GM19324 (cell line): ENCODE results near the gene RASGRF2.

Source experiments
- ATAC-seq: cut with Tn5 transposase; IDR thresholded peaks from one replicate; pipeline ENCODE4 v1.9.1; 2021; ENCODE audit warnings: mild to moderate bottlenecking, moderate library complexity; ENCODE audit not compliant: unreplicated experiment, low FRiP score

The RASGRF2 gene

DNA sequence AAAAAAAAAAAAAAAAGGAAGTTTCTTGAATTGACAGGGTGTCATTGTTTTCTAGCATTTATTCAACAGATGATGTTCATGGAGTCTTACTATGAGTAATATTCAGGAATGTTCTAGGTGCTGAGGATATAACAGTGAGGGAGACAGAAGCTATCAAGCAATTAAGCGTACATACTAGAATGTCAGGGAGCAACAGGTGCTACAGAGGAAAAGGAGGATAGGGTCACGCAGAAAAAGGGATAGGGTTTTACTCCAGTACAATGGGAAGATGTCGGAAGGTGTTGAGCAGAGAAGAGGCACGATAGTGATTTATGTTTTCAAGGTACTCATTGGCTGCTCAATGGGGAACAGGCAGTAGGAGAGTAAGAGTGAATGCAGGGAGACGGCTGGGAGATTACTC, 6.6 kb upstream of the RASGRF2 start:
- no peak for ATAC-seq

DNA sequence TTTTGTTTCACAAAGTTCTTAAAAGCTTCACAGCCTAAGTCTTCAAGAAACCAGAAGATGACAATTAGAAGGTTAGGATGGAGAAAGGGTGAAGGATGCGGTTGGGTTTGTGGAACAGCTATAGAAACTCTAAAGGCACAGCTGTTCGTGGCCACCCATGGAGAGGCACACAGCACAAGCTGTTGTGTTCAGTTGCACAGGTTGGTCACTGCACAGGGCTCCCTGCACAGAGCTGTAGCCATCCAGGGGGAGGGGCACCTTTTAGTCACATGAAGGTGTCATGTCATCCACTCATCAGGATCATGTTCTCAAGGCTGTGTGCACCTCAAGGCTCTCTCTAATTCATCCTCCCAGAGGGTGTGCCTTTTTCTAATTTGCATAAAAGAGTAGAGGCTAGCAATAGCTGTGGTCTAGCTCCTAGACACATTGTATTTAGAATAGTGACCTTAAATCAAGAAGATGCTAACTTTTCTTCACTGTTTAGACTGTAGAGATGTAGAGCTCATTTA, 5.0 kb upstream of the RASGRF2 start:
- no peak for ATAC-seq

DNA sequence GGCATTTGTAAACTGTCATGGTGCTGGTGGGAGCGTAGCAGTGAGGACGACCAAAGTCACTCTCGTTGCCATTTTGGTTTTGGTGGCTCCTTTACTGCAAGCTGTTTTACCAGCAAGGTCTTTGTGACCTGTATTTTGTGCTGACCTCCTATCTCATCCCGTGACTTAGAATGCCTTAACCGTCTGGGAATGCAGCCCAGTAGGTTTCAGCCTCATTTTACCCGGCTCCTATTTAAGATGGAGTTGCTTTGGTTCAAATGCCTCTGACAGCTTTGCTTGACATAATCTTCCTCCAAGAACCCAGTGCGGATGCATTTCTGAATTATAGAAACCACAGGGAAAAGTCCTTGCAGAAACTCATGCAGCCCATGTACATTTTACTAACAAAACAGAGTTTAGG, 3.9 kb upstream of the RASGRF2 start:
- ATAC-seq = no peak

DNA sequence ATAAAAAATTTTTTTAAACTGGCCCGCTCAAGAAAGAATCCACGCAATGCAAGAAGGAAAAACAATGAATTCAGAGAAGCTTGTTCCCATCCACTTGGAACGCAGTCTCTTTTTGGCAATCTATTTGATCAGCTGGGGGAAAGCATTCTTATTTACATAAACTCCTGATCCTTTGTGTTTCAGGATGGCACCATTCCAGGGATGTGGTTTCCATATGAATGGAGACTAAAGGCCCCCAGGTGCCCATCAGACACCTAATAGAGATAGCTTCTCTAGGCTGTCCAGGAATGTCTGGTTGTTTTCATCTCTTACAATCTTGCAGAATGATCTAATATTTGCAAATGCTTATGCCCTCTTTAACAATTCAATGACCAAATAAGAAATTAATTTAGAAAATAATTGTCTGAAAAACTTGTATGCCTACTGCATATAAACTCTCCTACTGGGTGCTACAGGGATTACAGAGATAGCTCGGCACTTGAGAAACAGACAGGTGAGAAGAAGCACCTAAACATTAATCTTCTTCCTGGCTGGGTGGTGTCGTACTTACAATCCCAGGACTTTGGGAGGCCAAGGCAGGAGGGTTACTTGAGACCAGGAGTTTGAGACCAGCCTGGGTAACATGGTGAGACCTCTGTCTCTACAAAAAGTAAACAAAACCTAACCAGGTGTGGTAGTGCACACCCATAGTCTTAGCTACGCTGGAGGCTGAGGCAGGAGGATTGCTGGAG, 3.0 kb upstream of the RASGRF2 start:
- ATAC-seq = no peak

- no peak for ATAC-seq
Observed at GRCh38 chr5:80958616-80959015, 1.5 kb upstream of the RASGRF2 start.

- ATAC-seq = no peak
Observed at GRCh38 chr5:80959138-80959537, 1.0 kb upstream of the RASGRF2 start.

- ATAC-seq = no peak
Observed at GRCh38 chr5:80960531-80961375, 590 bp downstream of the RASGRF2 start.

DNA sequence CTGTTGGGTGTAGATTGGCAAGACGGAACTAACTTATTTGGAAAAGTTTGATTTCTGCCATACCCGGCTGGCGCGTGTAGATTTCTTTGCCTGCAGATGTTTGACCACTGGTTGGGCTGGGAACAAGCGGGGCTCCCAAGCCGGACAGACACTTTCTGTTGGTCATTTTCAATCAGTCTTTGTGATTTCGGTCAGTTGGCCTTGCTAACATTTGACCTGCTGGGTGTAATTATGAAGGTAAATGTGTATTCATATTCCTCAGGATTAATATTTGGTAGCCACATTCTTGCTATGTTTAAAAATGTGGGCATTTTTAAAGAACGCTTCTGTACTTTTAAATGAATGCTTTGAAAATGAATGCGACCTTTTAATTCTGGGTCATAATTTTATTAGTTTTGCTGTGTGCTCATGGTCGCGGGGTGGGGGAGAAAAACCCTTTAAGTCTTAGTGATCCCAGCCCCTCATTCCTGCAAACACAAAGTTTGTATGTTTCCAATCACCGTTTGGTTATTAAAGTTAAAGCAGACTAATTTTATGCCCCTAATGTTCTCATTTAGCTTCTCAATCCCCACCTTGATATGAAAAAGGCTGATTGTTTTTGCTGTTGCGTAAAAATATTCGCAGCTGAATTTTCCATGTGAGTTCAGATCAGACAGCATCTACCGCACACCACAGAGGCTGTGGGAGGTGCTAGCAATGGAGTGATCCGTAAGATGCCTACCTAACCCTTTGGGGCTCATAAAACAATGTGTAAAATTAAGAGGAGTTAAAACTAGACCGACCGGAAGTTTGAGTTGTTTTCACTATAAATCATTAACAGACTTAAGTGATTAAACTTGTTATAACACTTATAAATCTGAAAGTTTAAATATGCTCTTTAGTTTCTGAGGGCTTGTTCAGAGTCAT, 1.5 kb downstream of the RASGRF2 start:
- ATAC-seq = no peak

DNA sequence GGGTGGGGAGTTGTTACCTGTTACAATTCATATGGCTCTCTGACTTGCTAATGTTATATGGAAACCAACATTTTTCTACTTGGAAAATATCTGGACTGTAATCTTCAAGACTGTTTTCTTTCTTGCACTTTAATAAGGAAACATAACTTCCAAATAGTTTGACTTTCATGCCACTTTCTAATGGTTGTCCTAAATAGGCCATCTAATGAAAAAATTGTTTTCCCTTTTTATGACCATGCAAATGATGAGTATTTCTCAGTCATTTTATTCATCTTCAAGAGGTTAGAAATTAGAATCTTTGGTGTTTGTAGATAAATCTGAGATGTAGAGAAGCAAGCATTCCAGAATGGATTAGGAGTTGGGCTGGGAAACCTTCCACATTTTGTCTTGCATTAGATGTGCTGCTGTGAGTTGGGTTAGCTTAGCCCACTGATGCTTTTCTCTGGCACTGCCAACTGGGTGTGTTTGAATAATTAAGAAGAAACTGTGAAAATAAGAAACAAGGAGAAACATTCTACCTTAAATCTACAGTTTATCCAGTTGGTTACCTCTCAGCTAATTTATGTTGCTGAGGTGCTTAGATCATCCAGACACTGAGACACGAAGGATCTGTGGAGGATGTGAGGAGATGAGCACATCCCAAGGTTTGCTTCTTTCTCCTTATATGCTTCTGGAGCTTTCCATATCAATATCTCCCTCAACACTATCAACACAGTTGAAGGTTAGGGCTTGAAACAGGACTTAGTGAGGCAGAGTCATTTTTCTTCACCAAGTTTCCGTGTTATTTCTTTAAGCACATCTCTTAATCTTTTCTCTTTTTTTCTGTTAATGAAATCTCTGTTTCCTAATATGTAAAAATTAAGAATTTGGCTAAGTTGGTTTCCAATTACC, 2.7 kb downstream of the RASGRF2 start:
- no peak for ATAC-seq

DNA sequence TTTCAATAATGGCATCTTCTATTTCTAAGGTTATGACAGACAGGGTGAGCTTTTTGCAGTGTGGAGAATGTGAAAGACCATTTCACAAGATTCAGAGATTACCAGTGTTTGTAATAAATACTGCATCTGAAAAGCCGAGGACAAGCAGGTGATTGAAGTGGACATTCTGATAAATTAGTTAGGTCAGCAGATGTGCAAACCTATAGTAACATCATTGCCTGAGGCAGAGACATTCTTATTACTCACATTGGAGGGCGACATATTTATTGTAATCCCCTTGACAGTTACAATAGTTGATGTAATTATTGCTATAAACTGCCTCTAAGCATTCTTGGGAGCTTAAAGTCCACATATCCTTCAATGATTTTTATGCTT, 3.3 kb downstream of the RASGRF2 start:
- ATAC-seq = no peak

DNA sequence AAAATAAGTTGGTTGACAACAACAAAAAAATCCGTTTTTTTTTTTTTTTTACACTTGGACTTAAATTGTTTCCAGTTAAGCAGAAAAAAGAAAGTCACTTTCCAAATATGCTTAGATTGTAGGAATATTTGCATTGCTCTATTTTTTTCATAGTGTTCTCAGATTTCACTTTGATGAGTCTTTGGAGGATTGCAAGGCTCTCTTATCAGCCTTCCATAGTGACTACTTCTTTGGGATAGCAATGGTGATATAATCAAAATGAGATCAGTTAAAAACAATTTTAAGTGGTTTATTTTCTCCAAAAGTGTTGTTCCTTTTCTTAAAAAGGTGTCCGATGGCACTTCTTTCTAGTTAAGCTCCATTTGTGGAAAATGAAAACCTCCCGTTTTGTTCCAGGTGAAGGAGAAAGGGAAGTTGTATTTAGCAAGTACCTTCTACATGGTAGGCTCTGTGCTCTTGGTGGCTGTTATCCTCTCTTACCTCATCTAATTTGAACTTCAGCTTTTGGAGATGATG, 3.9 kb downstream of the RASGRF2 start:
- ATAC-seq = no peak

- no peak for ATAC-seq
Observed at GRCh38 chr5:80964491-80964890, 4.3 kb downstream of the RASGRF2 start.

DNA sequence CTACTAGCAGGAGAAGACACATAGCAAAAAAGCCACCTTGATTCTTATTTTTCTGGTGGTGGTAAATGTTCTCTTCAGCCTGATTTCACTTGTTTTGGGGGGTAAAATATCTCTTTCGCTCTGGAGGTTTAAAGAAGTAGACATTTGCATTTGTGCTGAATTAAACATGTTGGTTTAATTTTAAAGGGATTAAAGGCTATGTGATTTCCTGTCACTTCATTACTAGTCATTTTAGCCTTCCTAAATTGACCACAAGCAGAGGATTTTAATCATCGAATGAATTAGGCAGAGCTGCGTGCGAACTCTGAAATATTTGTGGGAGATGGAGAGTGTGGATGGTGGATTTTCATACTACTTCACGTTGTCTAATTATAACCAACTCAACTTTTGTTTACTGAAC, 4.8 kb downstream of the RASGRF2 start:
- no peak for ATAC-seq

DNA sequence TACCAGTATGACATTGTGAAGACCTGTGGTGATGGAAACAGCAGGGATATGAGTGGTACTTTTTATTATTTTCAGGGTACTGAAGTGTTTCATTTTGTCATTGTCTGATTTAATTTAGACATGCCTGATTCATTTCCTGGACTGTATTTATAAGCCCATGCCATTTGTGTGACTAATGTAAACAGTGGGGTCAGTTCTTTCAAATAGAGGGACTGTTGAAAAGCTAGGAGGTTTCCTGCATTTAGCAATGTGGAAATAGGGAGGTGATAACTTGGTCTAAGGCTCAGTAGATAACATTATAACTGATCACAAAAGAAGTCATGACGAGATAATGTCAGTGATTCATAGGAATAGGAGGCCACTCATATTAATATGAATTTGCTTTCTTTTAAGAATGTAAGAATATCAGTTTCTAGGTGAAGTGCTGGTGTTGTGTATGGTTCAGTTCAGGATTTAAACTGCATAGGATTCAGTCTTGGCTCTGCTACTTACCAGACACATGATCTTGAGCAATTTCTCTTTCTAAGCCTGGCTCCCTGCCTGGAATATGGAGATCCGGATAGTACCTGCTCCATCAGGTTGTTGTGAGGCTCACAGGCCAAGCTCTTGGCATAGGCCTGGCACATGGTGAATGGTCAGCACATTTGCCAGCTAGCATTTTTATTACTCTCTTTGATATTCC, 7.5 kb downstream of the RASGRF2 start:
- ATAC-seq = no peak

GRCh38 chr5:80973027-80973426, 12.9 kb downstream of the RASGRF2 start:
- ATAC-seq = no peak

- no peak for ATAC-seq
Observed at GRCh38 chr5:80975065-80975464, 14.9 kb downstream of the RASGRF2 start.

DNA sequence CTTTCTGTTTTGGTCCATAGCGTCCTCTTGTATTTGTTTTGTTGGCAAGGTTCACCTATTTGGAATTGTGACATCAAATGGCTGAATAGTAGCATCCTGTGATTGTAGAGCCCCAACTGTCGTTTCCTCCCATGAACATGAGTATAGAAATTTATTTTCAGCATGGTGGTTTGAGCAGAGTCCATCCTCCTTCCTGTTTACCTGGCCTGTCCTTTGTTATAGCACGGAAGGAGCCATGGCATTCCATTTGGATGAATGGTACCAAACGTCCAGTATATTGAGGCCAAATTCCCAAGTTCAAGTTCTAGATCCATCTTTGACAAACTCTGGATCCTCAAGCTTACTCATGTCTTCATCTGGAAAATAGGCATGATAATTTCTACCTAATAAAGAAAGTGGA, 16.8 kb downstream of the RASGRF2 start:
- ATAC-seq = no peak

- no peak for ATAC-seq
Observed at GRCh38 chr5:80977764-80978163, 17.6 kb downstream of the RASGRF2 start.

- no peak for ATAC-seq
Observed at GRCh38 chr5:80978772-80979317, 18.7 kb downstream of the RASGRF2 start.
